Measurements from ENCODE around the gene OTOP2. TPM values are rescaled to one million over a fixed set of nuclear protein-coding genes. Genes with fewer than 3 reads are reported as not detected.

Gene OTOP2
- total and polyA plus RNA-seq, 10 of the 15 experiments (the other 5 are each of a cell fraction or from before 2014, with no cell fraction given): not detected

- Histone ChIP-seq H3K79me2 (ENCODE audit: control insufficient read depth, insufficient read depth, low read length) (no peaks in the 10 kb centered on the region), H4K20me1 (ENCODE audit: control insufficient read depth, insufficient read depth) (no peaks in the 10 kb centered on the region), H2AFZ (ENCODE audit: control insufficient read depth, low read depth, low read length) (no peak overlapping the region), H3K9me3 (replicated peaks; ENCODE audit: control insufficient read depth, insufficient read depth, low read length) (no peaks in the 10 kb centered on the region), H3K27me3 (replicated peaks in 1 of 2; ENCODE audit: control insufficient read depth in 2 of 2, insufficient read depth in 2 of 2, low read length in 1 of 2) (no peaks in the 10 kb centered on the region; a peak in 1 of 4 replicates), H3K4me2 (ENCODE audit: control insufficient read depth, insufficient read depth) (no peak overlapping the region), H3K4me1 (ENCODE audit: control insufficient read depth, insufficient read depth, low read length) (peaks cover 6% of the 10 kb centered on the region; the same call in 1 of the 2 replicates), H3K9ac (ENCODE audit: control insufficient read depth, insufficient read depth, low read length) (no peak overlapping the region), H3K27ac (ENCODE audit: control insufficient read depth, insufficient read depth) (no peak overlapping the region), H3K36me3 (ENCODE audit: control insufficient read depth in 2 of 2, insufficient read depth in 2 of 2, low read length in 1 of 2) (no peaks in the 10 kb centered on the region), H3K4me3 (no peak overlapping the region)
- FAIRE-seq (no peak), ATAC-seq (no peak), DNase-seq (ENCODE audit: low read depth, low spot score) (no peak)
- RAD21 ChIA-PET (ENCODE audit: unreplicated experiment): interaction anchor here (1.3 kb wide), 1 partner anchor 18 kb away, joined by 4 read pairs; no protein-coding TSS in a partner anchor
- CTCF ChIA-PET: interaction anchor here (1.0 to 2.9 kb wide), 4 partner anchors 14 to 81 kb away, joined by 3 to 15 read pairs (median 4); no protein-coding TSS in a partner anchor
- intact Hi-C loops (cut with micrococcal nuclease; ENCODE audit: unreplicated experiment): no loop called here
- in situ Hi-C loops (cut with MboI): no loop called here
- SMC1A ChIA-PET (ENCODE audit: uncharacterized antibody, unreplicated experiment): no interaction called here
- POLR2A ChIA-PET: no interaction called here
- no TSS peak for BruUV-seq (replicated peaks)
- 84% methylated on average over 13 of the region's 13 CpGs for WGBS (ENCODE audit: insufficient coverage, insufficient replicate concordance, low lambda C conversion rate, missing lambda C conversion rate)
- TF ChIP-seq CHD1 (IDR thresholded peaks at IDR 0.05; ENCODE audit: low read depth, low read length) (no peak), ATF3 (IDR thresholded peaks at IDR 0.05; ENCODE audit: borderline replicate concordance, extremely low read depth, low read depth, low read length) (no peak), NFIC (IDR thresholded peaks at IDR 0.05; ENCODE audit: low read depth, low read length) (no peak), MTA3 (IDR thresholded peaks at IDR 0.05; ENCODE audit: borderline replicate concordance, low read length) (no peak), MYC (IDR thresholded peaks at IDR 0.05; ENCODE audit: insufficient read depth, insufficient read length, insufficient replicate concordance, low read length, severe bottlenecking) (no peak), NBN (IDR thresholded peaks at IDR 0.05) (no peak), RB1 (IDR thresholded peaks at IDR 0.05; ENCODE audit: borderline replicate concordance) (no peak), POLR2A (IDR thresholded peaks at IDR 0.05; ENCODE audit: low read depth, low read length) (no peak), ZSCAN29 (IDR thresholded peaks at IDR 0.05) (no peak), SMC3 (IDR thresholded peaks at IDR 0.05; ENCODE audit: borderline replicate concordance, low read length) (no peak), HSF1 (IDR thresholded peaks at IDR 0.05; ENCODE audit: low read depth, low read length) (no peak), NR2F1 (conservative IDR thresholded peaks at IDR 0.05) (no peak), RCOR1 (conservative IDR thresholded peaks at IDR 0.05; ENCODE audit: low read depth, low read length) (no peak), HDAC6 (IDR thresholded peaks at IDR 0.05; ENCODE audit: unreplicated experiment) (no peak), TAF1 (IDR thresholded peaks at IDR 0.05; ENCODE audit: borderline replicate concordance, low read depth, low read length) (no peak), SIN3A (IDR thresholded peaks at IDR 0.05; ENCODE audit: low read depth, low read length) (no peak), CBX5 (IDR thresholded peaks at IDR 0.05; ENCODE audit: low read depth) (no peak), RBBP5 (conservative IDR thresholded peaks at IDR 0.05) (no peak)
Measured at GRCh38 chr17:74943808-74944522, 19.9 kb downstream of the OTOP2 start.

All from GM12878 (cell line).